Natural killer cell (primary cell): Measurements from ENCODE around the gene ANXA11. TPM values are rescaled to one million over a fixed set of nuclear protein-coding genes. Genes with fewer than 3 reads are reported as not detected.

ENCODE experiments used
- ATAC-seq, 3 donors: fragments of 150-1000 bp in 2 of 3; fragments of 200-7000 bp in 1 of 3; cut with Tn5 transposase; 1 replicate in 1 of 3; 2 replicates in 2 of 3; pipeline ENCODE4 v1.10.0; 2021; ENCODE audit warnings: mild to moderate bottlenecking in 2 of 3, moderate library complexity in 2 of 3
- DNase-seq, 2 donors: peaks; one replicate each; pipeline versions ENCODE4 v3.0.0 to v3.0.0-alpha.2; 2013 to 2021; ENCODE audit warnings: mixed read lengths in 1 of 2
- H3K27ac ChIP-seq: one replicate; pipeline ENCODE4 v1.5.1; 2013; ENCODE audit warnings: mild to moderate bottlenecking, low read length
- H3K27me3 ChIP-seq: one replicate; pipeline ENCODE4 v1.6.1; 2013; ENCODE audit warnings: low read length; ENCODE audit not compliant: control insufficient read depth, insufficient read depth
- H3K36me3 ChIP-seq: one replicate; pipeline ENCODE4 v1.6.1; 2013; ENCODE audit warnings: low read length; ENCODE audit not compliant: control insufficient read depth, insufficient read depth
- H3K4me1 ChIP-seq: one replicate; pipeline ENCODE4 v1.6.1; 2013; ENCODE audit warnings: low read length; ENCODE audit not compliant: control insufficient read depth, insufficient read depth
- H3K4me3 ChIP-seq: one replicate; pipeline ENCODE4 v1.5.1; 2013; ENCODE audit warnings: low read length
- H3K9me3 ChIP-seq: one replicate; pipeline ENCODE4 v1.6.1; 2013; ENCODE audit warnings: low read length; ENCODE audit not compliant: control insufficient read depth, insufficient read depth
- H3K27ac Mint-ChIP-seq, 2 donors: one replicate each; pipeline ENCODE4 v1.8.0; 2022; ENCODE audit warnings: mild to moderate bottlenecking in 2 of 2, mixed read lengths in 2 of 2, moderate library complexity in 1 of 2
- H3K27me3 Mint-ChIP-seq, 2 donors: one replicate each; pipeline ENCODE4 v1.8.0; 2022; ENCODE audit warnings: low read depth in 2 of 2, mixed read lengths in 2 of 2
- H3K36me3 Mint-ChIP-seq: one replicate; pipeline ENCODE4 v1.8.0; 2022; ENCODE audit warnings: mixed read lengths
- H3K4me1 Mint-ChIP-seq, 2 donors: one replicate each; pipeline ENCODE4 v1.8.0; 2022; ENCODE audit warnings: mixed read lengths in 2 of 2
- H3K4me3 Mint-ChIP-seq: one replicate; pipeline ENCODE4 v1.8.0; 2022; ENCODE audit warnings: mild to moderate bottlenecking, moderate library complexity, mixed read lengths
- H3K9me3 Mint-ChIP-seq, 2 donors: one replicate each; pipeline ENCODE4 v1.8.0; 2022; ENCODE audit warnings: mixed read lengths in 2 of 2
- WGBS: methylation state at CpG from one replicate; pipeline ENCODE4 v1.1.7; 2013; ENCODE audit warnings: missing lambda C conversion rate; ENCODE audit not compliant: insufficient coverage; 5-methylcytosine and 5-hydroxymethylcytosine counted together
- intact Hi-C: fragments of 100-400 bp; cut with micrococcal nuclease; formaldehyde crosslinking; loops from one replicate; pipeline ENCODE4 v1.14.2; 2022
- total RNA-seq, 4 donors: library from RNA; stranded (reverse); fragments of 120-200 nt in 1 of 4; gene quantifications; one replicate each; pipeline versions ENCODE4 v1.2.3 to v1.2.4, GENCODE V29; 2013 to 2022
- TF ChIP-seq, protein P1 (sequence below): fragments of 200-600 bp; IDR thresholded peaks from one replicate; pipeline ENCODE4 v1.8.0; 2022; ENCODE audit warnings: antibody characterized with exemption

ANXA11 gene
- total RNA-seq, 3 donors from 2014 or later (not counting 1 experiment from before 2014, with no cell fraction given): 213 to 264 (median 245) TPM

DNA sequence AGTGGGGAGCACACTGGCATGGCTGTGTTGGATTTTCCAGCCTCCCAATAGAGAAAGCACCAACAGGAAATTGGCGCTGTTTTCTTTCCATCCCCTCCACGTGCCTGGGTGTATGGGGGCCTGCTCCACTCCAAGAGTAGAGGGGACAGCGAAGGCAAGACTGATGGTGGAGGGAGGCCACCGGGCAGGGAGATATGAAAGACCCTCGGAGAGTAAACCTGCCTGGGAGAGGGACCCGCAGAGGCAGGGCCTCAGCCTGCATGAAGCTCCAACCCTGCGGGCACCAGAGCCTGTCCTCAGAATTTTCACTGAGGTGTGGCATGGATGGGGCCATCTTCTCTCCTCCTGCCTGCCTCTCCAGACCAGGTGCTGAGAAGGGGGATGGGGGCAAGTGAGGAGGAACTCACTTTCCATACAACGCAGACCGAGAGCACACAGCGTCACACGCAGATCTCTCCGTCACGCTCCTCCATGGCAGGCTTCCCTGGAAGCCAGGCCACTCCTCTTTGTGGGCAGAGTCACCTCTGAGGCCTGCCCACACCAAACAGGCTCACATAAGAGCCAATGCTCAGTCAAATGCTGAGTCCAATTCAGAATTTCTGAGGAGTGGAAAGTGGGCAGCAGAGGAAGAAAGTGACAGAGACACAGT, 18.8 kb downstream of the ANXA11 start:
- intact Hi-C loops: no loop called here
- Histone ChIP-seq H3K27me3 (no peaks in the 10 kb centered on the region), H3K9me3 (no peaks in the 10 kb centered on the region), H3K4me1 (peaks cover 61% of the 10 kb centered on the region), H3K4me3 (no peak overlapping the region), H3K27ac (peak overlapping the region; percentile 82), H3K36me3 (no peaks in the 10 kb centered on the region)
- Mint-ChIP-seq H3K27ac (peak overlapping the region; percentile 77 to 86), H3K4me1 (peaks cover 83 to 87% of the 10 kb centered on the region in 2 donors), H3K27me3 (no peaks in the 10 kb centered on the region), H3K36me3 (no peaks in the 10 kb centered on the region), H3K9me3 (no peaks in the 10 kb centered on the region), H3K4me3 (no peak overlapping the region)
- ATAC-seq: no peak
- DNase-seq: peak in 1 of 2 donors; percentile 50
- 95% methylated on average over 11 of the region's 13 CpGs for WGBS
- TF ChIP-seq, protein P1, sequence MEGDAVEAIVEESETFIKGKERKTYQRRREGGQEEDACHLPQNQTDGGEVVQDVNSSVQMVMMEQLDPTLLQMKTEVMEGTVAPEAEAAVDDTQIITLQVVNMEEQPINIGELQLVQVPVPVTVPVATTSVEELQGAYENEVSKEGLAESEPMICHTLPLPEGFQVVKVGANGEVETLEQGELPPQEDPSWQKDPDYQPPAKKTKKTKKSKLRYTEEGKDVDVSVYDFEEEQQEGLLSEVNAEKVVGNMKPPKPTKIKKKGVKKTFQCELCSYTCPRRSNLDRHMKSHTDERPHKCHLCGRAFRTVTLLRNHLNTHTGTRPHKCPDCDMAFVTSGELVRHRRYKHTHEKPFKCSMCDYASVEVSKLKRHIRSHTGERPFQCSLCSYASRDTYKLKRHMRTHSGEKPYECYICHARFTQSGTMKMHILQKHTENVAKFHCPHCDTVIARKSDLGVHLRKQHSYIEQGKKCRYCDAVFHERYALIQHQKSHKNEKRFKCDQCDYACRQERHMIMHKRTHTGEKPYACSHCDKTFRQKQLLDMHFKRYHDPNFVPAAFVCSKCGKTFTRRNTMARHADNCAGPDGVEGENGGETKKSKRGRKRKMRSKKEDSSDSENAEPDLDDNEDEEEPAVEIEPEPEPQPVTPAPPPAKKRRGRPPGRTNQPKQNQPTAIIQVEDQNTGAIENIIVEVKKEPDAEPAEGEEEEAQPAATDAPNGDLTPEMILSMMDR: no peak

GRCh38 chr10:80185578-80186299, 19.6 kb downstream of the ANXA11 start:
- DNase-seq: no peak
- Histone ChIP-seq H3K4me1 (peaks cover 53% of the 10 kb centered on the region), H3K4me3 (no peak overlapping the region), H3K27me3 (no peaks in the 10 kb centered on the region), H3K9me3 (no peaks in the 10 kb centered on the region), H3K36me3 (no peaks in the 10 kb centered on the region), H3K27ac (no peak overlapping the region)
- H3K4me1 Mint-ChIP-seq: peaks cover 86 to 89% of the 10 kb centered on the region in 2 donors
- H3K27ac Mint-ChIP-seq: peak overlapping the region; percentile 77 to 86
- WGBS: no CpG with 5 or more reads among the region's 5 CpGs
- TF ChIP-seq, protein P1: no peak
- H3K4me3 Mint-ChIP-seq: peak overlapping the region; percentile 59
- intact Hi-C loops: no loop called here
- no peaks in the 10 kb centered on the region for H3K27me3 Mint-ChIP-seq
- no peaks in the 10 kb centered on the region for H3K9me3 Mint-ChIP-seq
- no peaks in the 10 kb centered on the region for H3K36me3 Mint-ChIP-seq
- no peak for ATAC-seq

DNA sequence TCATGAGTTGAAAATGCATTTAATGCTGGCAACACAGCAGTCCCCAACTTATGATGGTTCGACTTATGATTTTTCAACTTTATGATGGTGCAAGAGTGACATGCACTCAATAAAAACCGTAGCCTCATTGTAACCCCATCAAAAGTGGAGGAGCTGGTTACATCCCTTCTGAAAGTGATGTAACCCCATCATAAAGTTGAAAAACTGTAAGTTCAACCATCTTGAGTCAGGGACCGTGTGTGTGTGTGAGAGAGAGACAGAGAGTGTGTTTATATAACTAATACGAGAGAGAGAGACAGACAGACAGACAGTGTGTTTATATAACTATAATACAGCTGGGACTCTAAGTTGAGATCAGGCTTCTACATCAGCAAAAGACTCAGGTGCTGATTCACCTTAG, 21.0 kb downstream of the ANXA11 start:
- 77% methylated on average over 4 of the region's 4 CpGs for WGBS
- Histone ChIP-seq H3K27me3 (no peaks in the 10 kb centered on the region), H3K4me3 (no peak overlapping the region), H3K9me3 (no peaks in the 10 kb centered on the region), H3K36me3 (peaks cover 7% of the 10 kb centered on the region), H3K27ac (no peak overlapping the region), H3K4me1 (peaks cover 50% of the 10 kb centered on the region)
- no peaks in the 10 kb centered on the region for H3K27me3 Mint-ChIP-seq
- DNase-seq: no peak
- no peak overlapping the region for H3K4me3 Mint-ChIP-seq
- H3K36me3 Mint-ChIP-seq: no peaks in the 10 kb centered on the region
- intact Hi-C loops: no loop called here
- peaks cover 90 to 94% of the 10 kb centered on the region in 2 donors for H3K4me1 Mint-ChIP-seq
- H3K27ac Mint-ChIP-seq: peak overlapping the region; percentile 2 to 86
- no peak for ATAC-seq
- H3K9me3 Mint-ChIP-seq: no peaks in the 10 kb centered on the region
- TF ChIP-seq, protein P1: no peak
